Muscle layer of colon (tissue), 2 donors: ENCODE data around the gene REXO1.
A peak's percentile ranks its signal among the peaks of the same experiment; 100 is the strongest.
"Not testable (repeated sequence)": the region's sequence is repeated elsewhere in the genome, so short reads cannot be mapped to it uniquely, and the experiment has no call there.

Experiments used
- H3K27ac ChIP-seq: one replicate; pipeline ENCODE4 v1.7.0; 2013; ENCODE audit warnings: low read depth, mild to moderate bottlenecking, low read length, moderate library complexity
- H3K27me3 ChIP-seq, 2 donors: one replicate each; pipeline ENCODE4 v1.7.0; 2013; ENCODE audit warnings: low read length in 2 of 2, mild to moderate bottlenecking in 2 of 2; ENCODE audit not compliant: insufficient read depth in 2 of 2, control insufficient read depth in 1 of 2
- H3K36me3 ChIP-seq: one replicate; pipeline ENCODE4 v1.7.0; 2013; ENCODE audit warnings: mild to moderate bottlenecking, low read length; ENCODE audit not compliant: insufficient read depth
- H3K4me1 ChIP-seq: one replicate; pipeline ENCODE4 v1.7.0; 2013; ENCODE audit warnings: mild to moderate bottlenecking, low read length; ENCODE audit not compliant: insufficient read depth
- H3K4me3 ChIP-seq, 2 donors: one replicate each; pipeline ENCODE4 v1.7.0; 2013; ENCODE audit warnings: low read length in 2 of 2, low read depth in 1 of 2, mild to moderate bottlenecking in 1 of 2, moderate library complexity in 1 of 2
- H3K9ac ChIP-seq: one replicate; pipeline ENCODE4 v1.7.0; 2013; ENCODE audit warnings: low read length
- H3K9me3 ChIP-seq: one replicate; pipeline ENCODE4 v1.7.0; 2013; ENCODE audit warnings: mild to moderate bottlenecking, low read length
- donor health status: abdominal sarcoma.
- donor health status: Adenocarcinoma of cecum.

Gene REXO1

DNA sequence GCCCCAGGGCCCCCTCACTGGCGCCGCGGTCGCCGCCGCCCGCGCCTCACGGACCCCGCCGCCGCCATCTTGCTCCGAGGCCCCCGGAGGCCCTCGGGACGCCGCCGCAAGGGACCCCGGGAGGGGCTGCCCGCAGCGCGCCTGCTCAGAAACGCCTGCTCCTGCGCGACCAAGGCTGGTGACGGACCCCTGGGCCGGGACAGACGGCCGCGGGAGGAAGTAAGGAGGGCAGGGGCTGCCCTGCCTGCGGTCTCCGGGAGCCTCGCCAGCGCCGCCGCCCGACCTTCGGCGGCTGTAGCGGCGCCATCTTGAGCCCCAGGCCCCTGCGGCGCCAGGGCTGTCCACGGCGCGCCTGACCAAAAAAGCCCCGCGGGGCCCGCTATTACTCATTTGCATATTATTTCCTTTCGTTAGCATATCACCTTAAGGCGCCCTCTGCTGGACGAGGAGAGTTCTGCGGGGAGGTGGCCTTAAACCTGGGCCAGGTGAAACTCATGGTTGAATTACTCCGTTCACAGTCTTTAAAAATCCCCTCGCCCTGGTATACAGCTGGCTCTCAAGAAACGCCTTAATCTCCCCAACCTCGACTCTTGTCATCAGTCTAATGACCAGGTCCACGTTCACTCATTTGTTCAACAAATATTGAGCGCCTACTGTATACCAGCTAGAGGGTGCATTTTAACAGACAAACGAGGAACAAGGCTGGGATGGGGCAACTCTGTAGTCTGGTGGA lies at the start of gene REXO1:
Gene REXO1, minus strand, starts transcription at position 85 of the 733 bp plus-strand sequence. CDS start 125 bp downstream, outside the sequence.
- peak within 1 kb of the TSS; percentile 96 for H3K27ac ChIP-seq
- H3K27me3 ChIP-seq, result peaks cover 0 to 21% of the 10 kb centered on the region in 2 donors
- H3K36me3 ChIP-seq, result no peaks in the 10 kb centered on the region
- peak within 1 kb of the TSS; percentile 92 to 96 for H3K4me3 ChIP-seq
- H3K4me1 ChIP-seq, result peaks cover 33% of the 10 kb centered on the region
- peak within 1 kb of the TSS; percentile 65 for H3K9ac ChIP-seq
- H3K9me3 ChIP-seq, result no peaks in the 10 kb centered on the region

DNA sequence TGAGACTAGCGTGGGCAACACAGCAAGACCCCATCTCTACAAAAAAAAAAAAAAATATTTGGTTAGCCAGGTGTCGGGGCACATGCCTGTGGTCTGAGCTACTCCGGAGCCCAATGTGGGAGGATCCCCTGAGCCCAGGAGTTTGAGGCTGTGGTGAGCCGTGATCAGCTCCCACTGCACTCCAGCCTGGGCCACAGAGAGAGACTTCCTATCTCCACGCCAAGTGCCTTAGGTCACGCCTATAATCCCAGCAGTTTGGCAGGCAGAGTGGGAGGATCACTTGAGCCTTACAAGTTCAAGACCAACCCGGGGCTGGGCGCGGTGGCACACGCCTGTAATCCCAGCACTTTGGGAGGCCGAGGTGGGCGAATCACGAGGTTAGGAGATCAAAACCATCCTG lies 48.2 kb upstream of the REXO1 start:
- H3K27me3 ChIP-seq, result no peaks in the 10 kb centered on the region
- H3K4me1 ChIP-seq, result peaks cover 5% of the 10 kb centered on the region
- no peaks in the 10 kb centered on the region for H3K9me3 ChIP-seq
- no peak overlapping the region for H3K9ac ChIP-seq
- no peak overlapping the region for H3K27ac ChIP-seq
- no peak overlapping the region for H3K4me3 ChIP-seq
- H3K36me3 ChIP-seq, result no peaks in the 10 kb centered on the region

GRCh38 chr19:1893791-1894190 lies 45.5 kb upstream of the REXO1 start:
- H3K4me3 ChIP-seq, result no peak overlapping the region
- H3K9ac ChIP-seq, result no peak overlapping the region
- no peaks in the 10 kb centered on the region for H3K27me3 ChIP-seq
- H3K27ac ChIP-seq, result no peak overlapping the region
- H3K9me3 ChIP-seq, result no peaks in the 10 kb centered on the region
- peaks cover 5% of the 10 kb centered on the region for H3K4me1 ChIP-seq
- H3K36me3 ChIP-seq, result no peaks in the 10 kb centered on the region

- no peaks in the 10 kb centered on the region for H3K27me3 ChIP-seq
- H3K9ac ChIP-seq, result no peak overlapping the region
- H3K36me3 ChIP-seq, result no peaks in the 10 kb centered on the region
- no peak overlapping the region for H3K27ac ChIP-seq
- no peak overlapping the region for H3K4me3 ChIP-seq
- no peaks in the 10 kb centered on the region for H3K9me3 ChIP-seq
- H3K4me1 ChIP-seq, result no peaks in the 10 kb centered on the region
Observed at GRCh38 chr19:1889907-1890306, 41.6 kb upstream of the REXO1 start.

DNA sequence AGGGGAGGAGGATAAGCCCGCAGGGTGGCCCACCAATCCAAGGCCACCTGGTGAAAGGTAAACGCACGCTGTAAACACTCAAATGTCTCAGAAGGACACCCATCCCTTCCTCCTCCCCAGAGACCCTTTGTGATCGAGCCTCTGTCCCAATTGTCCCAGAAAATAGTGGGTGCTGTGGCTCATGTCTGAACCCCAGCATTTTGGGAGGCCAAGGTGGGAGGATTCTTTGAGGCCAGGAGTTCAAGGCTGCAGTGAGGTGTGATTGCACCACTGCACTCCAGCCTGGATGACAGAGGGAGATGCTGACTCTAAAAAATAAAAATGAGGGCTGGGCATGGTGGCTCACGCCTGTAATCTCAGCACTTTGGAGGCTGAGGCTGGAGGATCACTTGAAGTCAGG lies 40.1 kb upstream of the REXO1 start:
- Histone ChIP-seq H3K9me3 (no peaks in the 10 kb centered on the region), H3K27me3 (no peaks in the 10 kb centered on the region), H3K27ac (no peak overlapping the region), H3K4me3 (no peak overlapping the region), H3K4me1 (peaks cover 12% of the 10 kb centered on the region), H3K9ac (no peak overlapping the region), H3K36me3 (no peaks in the 10 kb centered on the region)

- H3K27ac ChIP-seq, H3K9me3 ChIP-seq, H3K36me3 ChIP-seq, H3K4me3 ChIP-seq, H3K27me3 ChIP-seq, H3K9ac ChIP-seq: not testable (repeated sequence)
- peaks cover 27% of the 10 kb centered on the region for H3K4me1 ChIP-seq
Observed at GRCh38 chr19:1886360-1886759, 38.1 kb upstream of the REXO1 start.

DNA sequence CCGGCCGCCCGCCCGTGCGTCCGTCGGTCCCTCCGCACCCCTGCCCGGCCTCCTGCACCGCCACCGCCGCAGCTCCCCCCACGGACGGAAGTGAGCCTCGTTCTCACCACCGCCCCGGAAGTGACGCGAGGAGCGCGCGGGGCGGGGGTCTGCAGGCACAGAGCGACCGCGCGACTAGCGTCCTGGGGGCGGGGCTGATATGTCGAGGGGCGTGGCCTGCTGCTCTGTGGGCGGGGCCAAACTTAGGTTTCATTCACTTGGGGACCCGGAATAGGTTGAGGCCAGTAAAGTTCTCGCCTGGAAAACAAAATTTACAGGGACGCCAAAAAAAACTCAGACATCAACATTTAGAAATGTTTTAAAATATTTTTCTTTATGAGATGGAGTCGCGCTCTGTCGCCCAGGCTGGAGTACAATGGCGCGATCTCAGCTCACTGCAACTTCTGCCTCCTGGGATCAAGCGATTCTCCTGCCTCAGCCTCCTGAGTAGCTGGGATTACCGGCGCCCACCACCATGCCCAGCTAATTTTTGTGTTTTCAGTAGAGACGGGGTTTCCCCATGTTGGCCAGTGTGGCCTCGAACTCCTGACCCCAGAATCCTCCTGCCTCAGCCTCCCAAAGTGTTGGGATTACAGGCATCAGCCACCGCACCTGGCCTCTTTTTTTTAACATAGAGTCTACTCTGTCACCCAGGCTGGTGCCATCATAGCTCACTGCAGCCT lies 37.3 kb upstream of the REXO1 start, which contains the start of gene ABHD17A:
Gene ABHD17A, minus strand, starts transcription at position 99 of the 722 bp plus-strand sequence. CDS start 3,930 bp downstream, outside the sequence.
- H3K9me3 ChIP-seq, H3K27me3 ChIP-seq, H3K36me3 ChIP-seq: not testable (repeated sequence)
- Histone ChIP-seq H3K4me3 (peak within 1 kb of the TSS; percentile 77 to 94), H3K27ac (peak within 1 kb of the TSS; percentile 87), H3K9ac (peak within 1 kb of the TSS; percentile 82), H3K4me1 (peaks cover 27% of the 10 kb centered on the region)

- Histone ChIP-seq H3K36me3 (no peaks in the 10 kb centered on the region), H3K4me1 (peaks cover 27% of the 10 kb centered on the region), H3K9ac (peak overlapping the region; percentile 82), H3K4me3 (peak overlapping the region; percentile 77 to 94), H3K27ac (peak overlapping the region; percentile 87), H3K27me3 (no peaks in the 10 kb centered on the region), H3K9me3 (no peaks in the 10 kb centered on the region)
Observed at GRCh38 chr19:1884719-1885334, 36.5 kb upstream of the REXO1 start.

GRCh38 chr19:1884291-1884718 lies 36.0 kb upstream of the REXO1 start:
- Histone ChIP-seq H3K9me3 (no peaks in the 10 kb centered on the region), H3K4me3 (peak overlapping the region; percentile 77 to 94), H3K27me3 (no peaks in the 10 kb centered on the region), H3K9ac (peak overlapping the region; percentile 82), H3K27ac (peak overlapping the region; percentile 87), H3K4me1 (peaks cover 27% of the 10 kb centered on the region), H3K36me3 (no peaks in the 10 kb centered on the region)

GRCh38 chr19:1883784-1884183 lies 35.5 kb upstream of the REXO1 start:
- Histone ChIP-seq H3K9me3 (no peaks in the 10 kb centered on the region), H3K27ac (no peak overlapping the region), H3K9ac (peak overlapping the region; percentile 82), H3K4me3 (peak overlapping the region; percentile 23 to 77), H3K4me1 (peaks cover 27% of the 10 kb centered on the region), H3K36me3 (no peaks in the 10 kb centered on the region), H3K27me3 (no peaks in the 10 kb centered on the region)
